Bronchial epithelial cell (primary cell): ENCODE measurements around the gene SLC5A1. TPM values are rescaled to one million over a fixed set of nuclear protein-coding genes. Genes with fewer than 3 reads are reported as not detected.

Experiments used
- DNase-seq: peaks from one replicate; pipeline ENCODE4 v3.0.0-alpha.2; 2010; ENCODE audit warnings: low read depth
- FAIRE-seq: peaks from 2 replicates; lab custom pipeline; 2011; peaks lifted over from hg19 to GRCh38; lab: Jason Lieb, UNC
- H3K27me3 ChIP-seq: 2 replicates; pipeline ENCODE4 v1.5.1; 2011; ENCODE audit warnings: low read length; ENCODE audit not compliant: control insufficient read depth, insufficient read depth
- H3K36me3 ChIP-seq: 2 replicates; pipeline ENCODE4 v1.5.1; 2011; ENCODE audit warnings: low read length; ENCODE audit not compliant: control insufficient read depth, insufficient read depth
- H3K4me3 ChIP-seq: 2 replicates; pipeline ENCODE4 v1.5.1; 2011; ENCODE audit warnings: mild to moderate bottlenecking, low read depth, low read length, control low read depth
- CTCF ChIP-seq: IDR thresholded peaks from 2 replicates; pipeline ENCODE4 v1.5.1; 2011; ENCODE audit warnings: mild to moderate bottlenecking, moderate library complexity, low read length, control low read depth, inconsistent platforms; ENCODE audit not compliant: insufficient read depth, severe bottlenecking
- total RNA-seq: library from RNA; depleted of rRNA; stranded (reverse); fragments of >200 nt; gene quantifications from 2 replicates; pipeline ENCODE4 v1.2.1, GENCODE V29; 2014

SLC5A1 gene
- total RNA-seq, 1 donor from 2014 or later: 0.26 TPM

- Histone ChIP-seq H3K36me3 (no peaks in the 10 kb centered on the region), H3K4me3 (no peak overlapping the region), H3K27me3 (peaks cover 14% of the 10 kb centered on the region)
- peak; percentile 40 for FAIRE-seq
- no peak for DNase-seq
- TF ChIP-seq CTCF: no peak
These were observed 2.6 kb upstream of the SLC5A1 start for GRCh38 chr22:32040324-32040904.

GRCh38 chr22:32043391-32043790 is 330 bp downstream of the SLC5A1 start:
- H3K36me3 ChIP-seq: no peaks in the 10 kb centered on the region
- DNase-seq (no peak), FAIRE-seq (no peak)
- H3K4me3 ChIP-seq: no peak overlapping the region
- peaks cover 14% of the 10 kb centered on the region for H3K27me3 ChIP-seq
- TF ChIP-seq CTCF: no peak

- H3K36me3 ChIP-seq: no peaks in the 10 kb centered on the region
- FAIRE-seq: no peak
- H3K27me3 ChIP-seq: peaks cover 14% of the 10 kb centered on the region
- no peak for DNase-seq
- TF ChIP-seq CTCF: no peak
- H3K4me3 ChIP-seq: no peak overlapping the region
These were observed 1.4 kb downstream of the SLC5A1 start for GRCh38 chr22:32044477-32044876.

GRCh38 chr22:32044913-32045312 is 1.9 kb downstream of the SLC5A1 start:
- Histone ChIP-seq H3K36me3 (no peaks in the 10 kb centered on the region), H3K4me3 (no peak overlapping the region), H3K27me3 (peaks cover 14% of the 10 kb centered on the region)
- DNase-seq: no peak
- FAIRE-seq: no peak
- TF ChIP-seq CTCF: no peak

GRCh38 chr22:32048069-32048468 is 5.0 kb downstream of the SLC5A1 start:
- Histone ChIP-seq H3K27me3 (peaks cover 4% of the 10 kb centered on the region), H3K36me3 (no peaks in the 10 kb centered on the region), H3K4me3 (no peak overlapping the region)
- FAIRE-seq (no peak), DNase-seq (no peak)
- no peak for TF ChIP-seq CTCF
